Measurements from ENCODE around the gene S100A8.

DNA sequence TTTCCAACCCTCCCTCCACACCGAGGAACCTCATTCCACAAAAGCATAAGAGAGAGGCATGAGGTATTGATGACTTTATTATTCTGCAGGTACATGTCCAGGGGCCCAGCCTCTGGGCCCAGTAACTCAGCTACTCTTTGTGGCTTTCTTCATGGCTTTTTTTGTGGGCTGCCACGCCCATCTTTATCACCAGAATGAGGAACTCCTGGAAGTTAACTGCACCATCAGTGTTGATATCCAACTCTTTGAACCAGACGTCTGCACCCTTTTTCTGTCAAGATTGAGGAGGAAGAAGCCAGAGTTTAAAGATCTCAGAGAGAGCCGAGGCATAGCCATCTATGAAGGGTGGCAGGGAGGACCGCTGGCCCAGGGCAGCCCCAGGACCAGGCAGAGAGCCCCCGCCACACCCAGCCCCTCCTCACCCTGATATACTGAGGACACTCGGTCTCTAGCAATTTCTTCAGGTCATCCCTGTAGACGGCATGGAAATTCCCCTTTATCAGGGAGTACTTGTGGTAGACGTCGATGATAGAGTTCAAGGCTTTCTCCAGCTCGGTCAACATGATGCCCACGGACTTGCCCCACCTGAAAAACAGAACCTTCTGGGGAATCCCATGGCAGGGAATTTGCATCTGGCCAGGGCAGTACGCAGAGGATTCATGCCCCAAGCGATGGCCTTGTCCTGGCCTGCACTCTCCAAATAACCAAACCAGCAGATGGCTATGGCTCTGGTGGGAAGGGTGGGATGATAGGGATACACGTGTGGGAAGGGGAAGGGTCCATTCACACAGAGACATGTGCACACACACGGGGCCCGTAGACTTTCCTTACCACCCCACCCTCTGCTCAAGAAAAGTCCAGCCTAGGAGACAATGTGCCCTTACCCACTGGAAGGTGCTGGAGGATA is 647 bp downstream of the S100A8 start:
- TF ChIP-seq EZH2phosphoT487 (IDR thresholded peaks at IDR 0.05; ENCODE audit: insufficient read depth, low read depth), result no peak
- no peak for TF ChIP-seq EZH2 (IDR thresholded peaks at IDR 0.05; ENCODE audit: insufficient read depth, poor library complexity, severe bottlenecking)
